ENCODE results near the gene PCNX2.

GRCh38 chr1:232993555-232993954, 302.0 kb downstream of the PCNX2 start:
- TF ChIP-seq CTCF (IDR thresholded peaks at IDR 0.05) (no peak), POLR2A (IDR thresholded peaks at IDR 0.05) (no peak)

All from body of pancreas (tissue), 4 donors.